ENCODE data around the gene GNB4. TPM values are rescaled to one million over a fixed set of nuclear protein-coding genes. Genes with fewer than 3 reads are reported as not detected.

The GNB4 gene
- total and polyA plus RNA-seq, 2 donors from 2014 or later: 3.9 to 31.0 TPM

- no peak for TF ChIP-seq CTCF (IDR thresholded peaks at IDR 0.05; ENCODE audit: borderline replicate concordance, extremely low read depth, insufficient read depth)
- peaks cover 0 to 2% (median 0%) of the 10 kb centered on the region in 3 donors for H3K4me1 ChIP-seq (ENCODE audit: control insufficient read depth in 2 of 3, insufficient read depth in 2 of 3, low read depth in 1 of 3, low read length in 3 of 3)
- no peak overlapping the region for H3K4me3 ChIP-seq (ENCODE audit: low read length in 3 of 3)
- no peaks in the 10 kb centered on the region for H3K36me3 ChIP-seq (ENCODE audit: control insufficient read depth in 2 of 3, insufficient read depth in 3 of 3, low read length in 3 of 3)
- no peaks in the 10 kb centered on the region for H3K9me3 ChIP-seq (ENCODE audit: control insufficient read depth in 2 of 3, insufficient read depth in 1 of 3, low read length in 3 of 3)
- FAIRE-seq: no peak
- DNase-seq: no peak
- no peak overlapping the region for H3K9ac ChIP-seq (ENCODE audit: low read length in 3 of 3)
- H3K27ac ChIP-seq (ENCODE audit: low read depth in 2 of 2, low read length in 2 of 2): no peak overlapping the region
- intact Hi-C loops (cut with DNase I): no loop called here
- H3K27me3 ChIP-seq (ENCODE audit: control insufficient read depth, insufficient read depth, low read length): no peaks in the 10 kb centered on the region
Observed at GRCh38 chr3:179455954-179456353, 4.7 kb upstream of the GNB4 start.

DNA sequence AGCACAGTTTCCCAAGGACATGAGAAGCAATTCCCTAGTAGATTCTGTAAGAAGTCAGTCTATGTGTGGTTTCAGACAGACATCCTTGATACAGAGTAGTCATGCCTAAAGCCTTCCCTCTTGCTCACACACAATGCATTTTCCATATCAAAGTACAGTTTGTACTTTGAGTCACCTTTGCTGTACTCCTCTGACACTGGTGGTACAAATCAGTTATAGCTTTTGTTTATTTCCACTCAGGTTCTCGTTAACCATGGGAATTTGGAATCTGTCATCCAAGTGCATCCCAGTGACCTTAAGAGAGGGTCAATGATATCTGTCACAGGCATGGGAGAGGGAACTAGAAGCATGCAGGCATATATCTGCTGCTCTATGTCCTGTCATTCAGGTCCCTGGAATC, 3.6 kb upstream of the GNB4 start:
- peaks cover 0 to 2% (median 0%) of the 10 kb centered on the region in 3 donors for H3K4me1 ChIP-seq (ENCODE audit: control insufficient read depth in 2 of 3, insufficient read depth in 2 of 3, low read depth in 1 of 3, low read length in 3 of 3)
- H3K36me3 ChIP-seq (ENCODE audit: control insufficient read depth in 2 of 3, insufficient read depth in 3 of 3, low read length in 3 of 3): no peaks in the 10 kb centered on the region
- H3K9me3 ChIP-seq (ENCODE audit: control insufficient read depth in 2 of 3, insufficient read depth in 1 of 3, low read length in 3 of 3): no peaks in the 10 kb centered on the region
- H3K9ac ChIP-seq (ENCODE audit: low read length in 3 of 3): no peak overlapping the region
- H3K4me3 ChIP-seq (ENCODE audit: low read length in 3 of 3): no peak overlapping the region
- intact Hi-C loops (cut with DNase I): no loop called here
- no peak for TF ChIP-seq CTCF (IDR thresholded peaks at IDR 0.05; ENCODE audit: borderline replicate concordance, extremely low read depth, insufficient read depth)
- no peak for DNase-seq
- H3K27ac ChIP-seq (ENCODE audit: low read depth in 2 of 2, low read length in 2 of 2): no peak overlapping the region
- no peak for FAIRE-seq
- no peaks in the 10 kb centered on the region for H3K27me3 ChIP-seq (ENCODE audit: control insufficient read depth, insufficient read depth, low read length)

GRCh38 chr3:179453967-179454366, 2.7 kb upstream of the GNB4 start:
- no peak overlapping the region for H3K9ac ChIP-seq (ENCODE audit: low read length in 3 of 3)
- H3K4me3 ChIP-seq (ENCODE audit: low read length in 3 of 3): no peak overlapping the region
- peaks cover 0 to 5% (median 0%) of the 10 kb centered on the region in 3 donors for H3K4me1 ChIP-seq (ENCODE audit: control insufficient read depth in 2 of 3, insufficient read depth in 2 of 3, low read depth in 1 of 3, low read length in 3 of 3)
- H3K9me3 ChIP-seq (ENCODE audit: control insufficient read depth in 2 of 3, insufficient read depth in 1 of 3, low read length in 3 of 3): no peaks in the 10 kb centered on the region
- no peak for FAIRE-seq
- no peak for TF ChIP-seq CTCF (IDR thresholded peaks at IDR 0.05; ENCODE audit: borderline replicate concordance, extremely low read depth, insufficient read depth)
- intact Hi-C loops (cut with DNase I): no loop called here
- no peaks in the 10 kb centered on the region for H3K36me3 ChIP-seq (ENCODE audit: control insufficient read depth in 2 of 3, insufficient read depth in 3 of 3, low read length in 3 of 3)
- H3K27ac ChIP-seq (ENCODE audit: low read depth in 2 of 2, low read length in 2 of 2): no peak overlapping the region
- DNase-seq: no peak
- H3K27me3 ChIP-seq (ENCODE audit: control insufficient read depth, insufficient read depth, low read length): no peaks in the 10 kb centered on the region

- TF ChIP-seq CTCF (IDR thresholded peaks at IDR 0.05; ENCODE audit: borderline replicate concordance, extremely low read depth, insufficient read depth): no peak
- no peak for FAIRE-seq
- H3K9me3 ChIP-seq (ENCODE audit: control insufficient read depth in 2 of 3, insufficient read depth in 1 of 3, low read length in 3 of 3): no peaks in the 10 kb centered on the region
- intact Hi-C loops (cut with DNase I): no loop called here
- H3K27me3 ChIP-seq (ENCODE audit: control insufficient read depth, insufficient read depth, low read length): no peaks in the 10 kb centered on the region
- H3K4me1 ChIP-seq (ENCODE audit: control insufficient read depth in 2 of 3, insufficient read depth in 2 of 3, low read depth in 1 of 3, low read length in 3 of 3): peaks cover 0 to 5% (median 0%) of the 10 kb centered on the region in 3 donors
- H3K4me3 ChIP-seq (ENCODE audit: low read length in 3 of 3): no peak overlapping the region
- H3K36me3 ChIP-seq (ENCODE audit: control insufficient read depth in 2 of 3, insufficient read depth in 3 of 3, low read length in 3 of 3): no peaks in the 10 kb centered on the region
- no peak overlapping the region for H3K9ac ChIP-seq (ENCODE audit: low read length in 3 of 3)
- no peak for DNase-seq
- no peak overlapping the region for H3K27ac ChIP-seq (ENCODE audit: low read depth in 2 of 2, low read length in 2 of 2)
Observed at GRCh38 chr3:179452872-179453271, 1.6 kb upstream of the GNB4 start.
